Trophoblast cell (in vitro differentiated cells and primary cell): Measurements from ENCODE around the gene ARL6IP4.

ENCODE experiments used
- DNase-seq, 2 donors: peaks; one replicate each; pipeline ENCODE4 v3.0.0-alpha.2; 2016
- H2AFZ ChIP-seq: 2 replicates; pipeline ENCODE4 v1.6.1; 2013; ENCODE audit warnings: low read length, moderate library complexity, mild to moderate bottlenecking; ENCODE audit not compliant: insufficient read depth, poor library complexity
- H2AK5ac ChIP-seq: 2 replicates; pipeline ENCODE4 v1.6.1; 2013; ENCODE audit warnings: mild to moderate bottlenecking, low read length
- H2BK120ac ChIP-seq: 2 replicates; pipeline ENCODE4 v1.6.1; 2013; ENCODE audit warnings: low read length, mild to moderate bottlenecking, moderate library complexity; ENCODE audit not compliant: insufficient read depth, poor library complexity
- H2BK12ac ChIP-seq: 2 replicates; pipeline ENCODE4 v1.6.1; 2013; ENCODE audit warnings: mild to moderate bottlenecking, low read length, moderate library complexity
- H2BK5ac ChIP-seq: 2 replicates; pipeline ENCODE4 v1.6.1; 2013; ENCODE audit warnings: low read length, low read depth, moderate library complexity, mild to moderate bottlenecking; ENCODE audit not compliant: poor library complexity
- H3K14ac ChIP-seq: 2 replicates; pipeline ENCODE4 v1.6.1; 2013; ENCODE audit warnings: mild to moderate bottlenecking, low read length
- H3K18ac ChIP-seq: 2 replicates; pipeline ENCODE4 v1.6.1; 2013; ENCODE audit warnings: mild to moderate bottlenecking, low read length
- H3K23ac ChIP-seq: 2 replicates; pipeline ENCODE4 v1.6.1; 2013; ENCODE audit warnings: low read length
- H3K27ac ChIP-seq: 2 replicates; pipeline ENCODE4 v1.5.1; 2013; ENCODE audit warnings: low read depth, mild to moderate bottlenecking, inconsistent platforms, low read length, moderate library complexity
- H3K27me3 ChIP-seq: 2 replicates; pipeline ENCODE4 v1.6.1; 2013; ENCODE audit warnings: inconsistent platforms, mild to moderate bottlenecking, low read length, moderate library complexity; ENCODE audit not compliant: insufficient read depth
- H3K36me3 ChIP-seq, 2 experiments: 1 replicate in 1 of 2; 2 replicates in 1 of 2; pipeline ENCODE4 v1.6.1; 2013; ENCODE audit warnings: low read length in 2 of 2, mild to moderate bottlenecking in 2 of 2, moderate library complexity in 1 of 2; ENCODE audit not compliant: insufficient read depth in 2 of 2, control insufficient read depth in 1 of 2
- H3K4ac ChIP-seq: 2 replicates; pipeline ENCODE4 v1.6.1; 2013; ENCODE audit warnings: low read depth, mild to moderate bottlenecking, low read length, moderate library complexity
- H3K4me1 ChIP-seq, 2 experiments: 1 replicate in 1 of 2; 2 replicates in 1 of 2; pipeline ENCODE4 v1.6.1; 2013; ENCODE audit warnings: low read length in 2 of 2, mild to moderate bottlenecking in 2 of 2, moderate library complexity in 1 of 2; ENCODE audit not compliant: insufficient read depth in 2 of 2, control insufficient read depth in 1 of 2
- H3K4me2 ChIP-seq: 2 replicates; pipeline ENCODE4 v1.6.1; 2013; ENCODE audit warnings: inconsistent platforms, mild to moderate bottlenecking, low read length, moderate library complexity
- H3K4me3 ChIP-seq: 2 replicates; pipeline ENCODE4 v1.5.1; 2013; ENCODE audit warnings: mild to moderate bottlenecking, low read depth, low read length, inconsistent platforms
- H3K79me1 ChIP-seq: one replicate; pipeline ENCODE4 v1.6.1; 2013; ENCODE audit warnings: low read length
- H3K79me2 ChIP-seq: 2 replicates; pipeline ENCODE4 v1.6.1; 2013; ENCODE audit warnings: low read length, mild to moderate bottlenecking; ENCODE audit not compliant: control insufficient read depth, insufficient read depth, poor library complexity
- H3K9ac ChIP-seq: 2 replicates; pipeline ENCODE4 v1.6.1; 2013; ENCODE audit warnings: mild to moderate bottlenecking, low read length
- H3K9me3 ChIP-seq: 2 replicates; pipeline ENCODE4 v1.6.1; 2013; ENCODE audit warnings: low read depth, mild to moderate bottlenecking, control low read depth, inconsistent platforms, low read length; ENCODE audit not compliant: insufficient read depth
- H4K12ac ChIP-seq: 2 replicates; pipeline ENCODE4 v1.6.1; 2013; ENCODE audit warnings: low read depth, mild to moderate bottlenecking, low read length, moderate library complexity
- H4K8ac ChIP-seq: 2 replicates; pipeline ENCODE4 v1.6.1; 2013; ENCODE audit warnings: low read depth, mild to moderate bottlenecking, low read length, moderate library complexity
- H4K91ac ChIP-seq: one replicate; pipeline ENCODE4 v1.6.1; 2013; ENCODE audit warnings: low read depth, mild to moderate bottlenecking, low read length, moderate library complexity
- WGBS: extraction: QIAGEN DNeasy Blood & Tissue Kit; methylation state at CpG from one replicate; pipeline ENCODE4 v1.1.7; 2013; ENCODE audit warnings: missing lambda C conversion rate; ENCODE audit not compliant: insufficient read length, insufficient coverage; ENCODE audit errors: extremely low coverage; 5-methylcytosine and 5-hydroxymethylcytosine counted together

The ARL6IP4 gene

GRCh38 chr12:123004287-123004686, 23.8 kb downstream of the ARL6IP4 start:
- peaks cover 0 to 4% of the 10 kb centered on the region in 2 experiments for H3K36me3 ChIP-seq
- H2AK5ac ChIP-seq = no peak overlapping the region
- no peak overlapping the region for H2BK5ac ChIP-seq
- H3K79me2 ChIP-seq = no peaks in the 10 kb centered on the region
- no peak overlapping the region for H4K8ac ChIP-seq
- no peak overlapping the region for H3K14ac ChIP-seq
- H3K79me1 ChIP-seq = no peaks in the 10 kb centered on the region
- H3K9me3 ChIP-seq = no peaks in the 10 kb centered on the region
- no peak for DNase-seq
- no peak overlapping the region for H3K9ac ChIP-seq
- no peak overlapping the region for H3K4me2 ChIP-seq
- H3K4me1 ChIP-seq = no peaks in the 10 kb centered on the region
- H3K4ac ChIP-seq = no peak overlapping the region
- H4K91ac ChIP-seq = no peak overlapping the region
- WGBS = no CpG with 5 or more reads among the region's 14 CpGs
- no peak overlapping the region for H3K27ac ChIP-seq
- H2AFZ ChIP-seq = no peak overlapping the region
- H3K18ac ChIP-seq = no peak overlapping the region
- no peaks in the 10 kb centered on the region for H3K27me3 ChIP-seq
- H2BK12ac ChIP-seq = no peak overlapping the region
- H4K12ac ChIP-seq = no peak overlapping the region
- no peak overlapping the region for H2BK120ac ChIP-seq
- H3K4me3 ChIP-seq = no peak overlapping the region
- H3K23ac ChIP-seq = no peak overlapping the region

GRCh38 chr12:123005081-123005626, 24.7 kb downstream of the ARL6IP4 start:
- no CpG with 5 or more reads among the region's 22 CpGs for WGBS
- no peak overlapping the region for H4K8ac ChIP-seq
- H2BK12ac ChIP-seq = no peak overlapping the region
- H2BK5ac ChIP-seq = no peak overlapping the region
- H3K9me3 ChIP-seq = no peaks in the 10 kb centered on the region
- no peak overlapping the region for H3K27ac ChIP-seq
- H3K14ac ChIP-seq = no peak overlapping the region
- H3K79me2 ChIP-seq = no peaks in the 10 kb centered on the region
- no peak overlapping the region for H3K9ac ChIP-seq
- H4K91ac ChIP-seq = no peak overlapping the region
- DNase-seq = no peak
- peaks cover 0 to 4% of the 10 kb centered on the region in 2 experiments for H3K36me3 ChIP-seq
- H3K79me1 ChIP-seq = no peaks in the 10 kb centered on the region
- H2AFZ ChIP-seq = no peak overlapping the region
- no peak overlapping the region for H4K12ac ChIP-seq
- H3K4me2 ChIP-seq = no peak overlapping the region
- H3K18ac ChIP-seq = no peak overlapping the region
- H3K4ac ChIP-seq = no peak overlapping the region
- no peak overlapping the region for H2BK120ac ChIP-seq
- no peaks in the 10 kb centered on the region for H3K4me1 ChIP-seq
- no peaks in the 10 kb centered on the region for H3K27me3 ChIP-seq
- H3K4me3 ChIP-seq = no peak overlapping the region
- no peak overlapping the region for H3K23ac ChIP-seq
- H2AK5ac ChIP-seq = no peak overlapping the region

- no peak overlapping the region for H3K4me2 ChIP-seq
- H3K4me1 ChIP-seq = peaks cover 10 to 11% of the 10 kb centered on the region in 2 experiments
- no peak overlapping the region for H4K12ac ChIP-seq
- no CpG with 5 or more reads among the region's 12 CpGs for WGBS
- H3K14ac ChIP-seq = no peak overlapping the region
- no peak overlapping the region for H4K8ac ChIP-seq
- no peak overlapping the region for H3K23ac ChIP-seq
- H3K9ac ChIP-seq = no peak overlapping the region
- H3K18ac ChIP-seq = no peak overlapping the region
- no peaks in the 10 kb centered on the region for H3K36me3 ChIP-seq
- no peak for DNase-seq
- no peak overlapping the region for H2AK5ac ChIP-seq
- H2BK5ac ChIP-seq = no peak overlapping the region
- no peak overlapping the region for H3K4me3 ChIP-seq
- no peaks in the 10 kb centered on the region for H3K79me1 ChIP-seq
- no peak overlapping the region for H2AFZ ChIP-seq
- H3K9me3 ChIP-seq = no peaks in the 10 kb centered on the region
- no peak overlapping the region for H3K4ac ChIP-seq
- H4K91ac ChIP-seq = no peak overlapping the region
- H2BK12ac ChIP-seq = no peak overlapping the region
- no peak overlapping the region for H3K27ac ChIP-seq
- no peaks in the 10 kb centered on the region for H3K79me2 ChIP-seq
- no peaks in the 10 kb centered on the region for H3K27me3 ChIP-seq
- no peak overlapping the region for H2BK120ac ChIP-seq
Observed at GRCh38 chr12:123006977-123007376, 26.5 kb downstream of the ARL6IP4 start.

GRCh38 chr12:123010110-123010509, 29.6 kb downstream of the ARL6IP4 start:
- H3K4me1 ChIP-seq = peaks cover 10 to 11% of the 10 kb centered on the region in 2 experiments
- no peak overlapping the region for H2BK120ac ChIP-seq
- no peak overlapping the region for H3K18ac ChIP-seq
- WGBS = no CpG with 5 or more reads among the region's 1 CpG
- DNase-seq = no peak
- no peak overlapping the region for H3K27ac ChIP-seq
- no peak overlapping the region for H4K8ac ChIP-seq
- no peak overlapping the region for H3K9ac ChIP-seq
- H3K9me3 ChIP-seq = no peaks in the 10 kb centered on the region
- no peak overlapping the region for H3K23ac ChIP-seq
- H3K4me3 ChIP-seq = no peak overlapping the region
- no peak overlapping the region for H2BK5ac ChIP-seq
- H2AFZ ChIP-seq = no peak overlapping the region
- H3K14ac ChIP-seq = no peak overlapping the region
- H4K12ac ChIP-seq = no peak overlapping the region
- no peaks in the 10 kb centered on the region for H3K27me3 ChIP-seq
- H3K36me3 ChIP-seq = no peaks in the 10 kb centered on the region
- H4K91ac ChIP-seq = no peak overlapping the region
- H2AK5ac ChIP-seq = no peak overlapping the region
- no peak overlapping the region for H3K4me2 ChIP-seq
- H3K4ac ChIP-seq = no peak overlapping the region
- no peaks in the 10 kb centered on the region for H3K79me1 ChIP-seq
- H3K79me2 ChIP-seq = no peaks in the 10 kb centered on the region
- H2BK12ac ChIP-seq = no peak overlapping the region
